Globus pallidus (tissue), 1 donor: ENCODE measurements around the gene LPP.
A peak's percentile ranks its signal among the peaks of the same experiment; 100 is the strongest.

Source experiments
- DNase-seq: peaks from one replicate; pipeline ENCODE4 v3.0.0-alpha.2; 2015; ENCODE audit warnings: low spot score

Gene LPP

DNA sequence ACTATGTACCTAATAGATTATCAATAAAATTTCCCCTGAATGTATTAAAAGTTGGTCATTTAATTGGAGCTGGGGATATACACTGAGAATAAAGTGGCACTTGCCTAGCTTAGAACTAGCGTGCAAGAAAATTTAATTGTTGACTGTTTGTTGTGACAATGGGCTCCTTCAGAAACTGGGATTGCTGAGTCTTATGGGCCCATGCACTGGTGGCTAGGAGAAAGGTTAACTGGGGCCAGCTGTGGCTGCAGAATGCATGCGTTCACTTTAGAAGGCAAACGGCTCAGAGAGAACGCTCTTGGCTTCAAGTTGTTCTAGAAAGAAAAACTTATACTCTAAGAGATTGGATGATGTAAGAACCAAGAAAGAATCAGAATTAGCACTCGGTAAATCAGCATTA, 18.7 kb upstream of the LPP start:
- DNase-seq, result no peak

DNA sequence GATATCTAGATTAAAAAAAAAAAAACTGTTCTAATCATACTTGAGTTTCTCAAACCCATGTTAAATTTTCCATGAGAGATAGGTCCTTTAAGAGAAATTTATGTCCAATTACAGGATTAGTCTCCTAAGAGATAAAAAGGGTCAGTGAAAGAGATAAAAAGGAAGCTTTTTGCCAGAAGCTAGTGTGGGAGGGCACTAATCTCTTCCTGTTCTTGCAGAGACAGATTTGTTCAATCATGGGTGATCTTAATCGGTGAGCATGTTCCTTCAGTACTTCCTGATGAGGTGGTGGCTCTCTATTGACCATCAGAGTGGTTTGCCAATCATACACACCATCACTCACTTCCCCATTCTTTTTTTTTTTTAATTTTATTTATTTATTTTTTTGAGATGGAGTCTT, 16.9 kb upstream of the LPP start:
- no peak for DNase-seq

DNA sequence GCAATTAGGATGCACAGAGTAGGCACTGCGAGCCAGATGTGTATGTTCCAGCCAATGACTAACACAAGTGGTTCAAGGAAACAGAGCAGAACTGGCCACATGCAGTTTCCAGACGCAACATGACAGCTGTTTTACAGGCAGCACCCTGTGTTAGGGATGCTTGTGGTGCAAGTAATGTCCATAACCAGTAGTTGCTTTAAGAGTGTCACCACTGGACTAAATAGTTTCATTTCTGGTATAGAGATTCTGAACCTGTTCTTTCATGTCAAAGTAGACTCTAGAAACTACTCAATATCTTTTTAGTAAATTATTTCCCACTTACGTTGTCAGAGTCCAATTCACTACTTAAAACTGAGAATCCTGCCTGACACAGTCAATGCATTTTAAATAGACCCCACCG, 14.5 kb upstream of the LPP start:
- DNase-seq, result no peak

DNA sequence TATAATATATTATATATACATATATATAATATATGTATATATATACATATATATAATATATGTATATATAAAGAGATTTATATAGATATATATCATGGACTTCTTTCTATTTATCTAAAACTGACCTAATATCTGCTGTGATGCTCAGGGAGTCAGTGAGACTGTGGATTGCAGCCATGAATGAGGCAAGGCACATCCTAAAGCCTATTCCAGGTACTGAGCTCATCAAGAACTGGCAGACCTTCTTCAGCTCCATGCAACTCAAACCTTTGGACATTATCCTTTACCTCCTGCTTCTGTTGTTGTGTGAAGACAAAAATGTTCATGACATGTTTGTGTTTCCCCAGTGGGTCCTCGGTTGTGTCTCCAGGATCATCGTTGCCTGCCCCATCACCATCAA, 7.7 kb upstream of the LPP start:
- no peak for DNase-seq

DNA sequence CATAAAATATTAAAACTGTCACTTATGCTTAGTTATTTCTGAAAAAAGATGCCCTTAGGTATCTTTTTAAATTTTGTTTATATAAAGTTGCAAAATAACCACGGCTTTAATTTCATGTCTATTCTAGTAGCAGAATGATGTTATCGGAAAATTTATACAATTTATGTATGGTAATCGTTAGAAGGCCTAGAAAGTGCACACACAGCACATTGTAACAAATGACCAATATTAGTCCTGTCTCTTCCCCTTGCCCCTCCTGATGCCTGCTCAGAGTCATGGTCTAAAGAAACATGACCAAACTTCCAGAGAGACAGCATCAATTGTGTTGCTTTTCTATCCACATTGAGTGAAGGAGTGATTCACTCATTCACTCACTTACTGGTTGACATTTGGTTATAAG, 6.2 kb upstream of the LPP start:
- no peak for DNase-seq

DNA sequence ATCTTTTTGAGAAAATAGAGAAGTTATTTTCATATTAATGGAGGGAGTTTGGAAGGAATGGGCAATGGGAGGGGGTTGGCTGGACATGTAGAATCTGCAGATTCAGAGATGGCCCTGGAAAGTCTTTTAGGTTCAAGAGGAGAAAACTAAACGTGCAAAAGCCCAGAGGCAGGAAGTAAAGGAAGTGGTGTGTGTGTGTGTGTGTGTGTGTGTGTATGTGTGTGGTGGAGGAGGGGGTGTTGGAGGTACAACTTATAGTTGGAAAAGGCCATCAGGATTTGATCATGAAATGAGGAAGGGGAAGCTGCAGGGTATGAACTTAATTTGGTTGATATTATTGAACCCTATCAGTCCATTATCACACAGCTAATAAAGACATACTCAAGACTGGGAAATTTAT, 5.6 kb upstream of the LPP start:
- no peak for DNase-seq

DNA sequence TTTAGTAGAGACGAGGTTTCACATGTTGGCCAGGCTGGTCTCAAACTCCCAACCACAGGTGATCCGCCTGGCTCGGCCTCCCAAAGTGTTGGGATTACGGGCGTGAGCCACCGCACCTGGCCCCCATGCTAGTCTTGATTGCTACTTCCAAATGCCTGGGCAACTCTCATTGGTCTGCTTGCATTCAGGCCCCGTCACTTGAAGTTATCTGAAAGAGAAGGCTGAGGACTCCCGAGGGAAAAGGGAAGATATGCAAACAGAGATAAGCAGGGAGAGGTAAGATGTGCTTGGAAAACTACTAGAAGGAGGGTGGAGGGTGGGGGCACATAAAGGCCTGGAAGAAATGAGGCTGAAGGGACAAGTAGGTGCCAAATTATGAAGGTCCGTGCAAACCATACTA, 4.4 kb upstream of the LPP start:
- no peak for DNase-seq

DNA sequence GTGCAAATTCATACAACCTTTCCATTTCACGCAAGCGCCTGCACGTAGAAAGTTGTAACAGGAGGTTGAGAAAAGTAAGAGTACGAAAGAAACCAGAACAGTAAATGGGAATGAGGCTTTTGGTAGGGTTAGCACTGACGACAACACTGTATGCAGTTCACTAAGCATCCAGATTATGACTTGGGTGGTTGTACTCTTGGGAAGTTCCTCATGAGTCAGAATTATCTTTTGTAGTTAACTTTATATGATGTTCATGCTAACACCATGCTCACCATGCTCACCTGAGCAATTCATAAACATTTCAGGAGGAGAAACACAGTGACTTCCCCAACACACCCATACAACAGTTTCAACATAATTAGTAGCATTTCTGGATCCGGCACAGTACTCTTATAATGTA, 3.0 kb upstream of the LPP start:
- DNase-seq, result no peak

DNA sequence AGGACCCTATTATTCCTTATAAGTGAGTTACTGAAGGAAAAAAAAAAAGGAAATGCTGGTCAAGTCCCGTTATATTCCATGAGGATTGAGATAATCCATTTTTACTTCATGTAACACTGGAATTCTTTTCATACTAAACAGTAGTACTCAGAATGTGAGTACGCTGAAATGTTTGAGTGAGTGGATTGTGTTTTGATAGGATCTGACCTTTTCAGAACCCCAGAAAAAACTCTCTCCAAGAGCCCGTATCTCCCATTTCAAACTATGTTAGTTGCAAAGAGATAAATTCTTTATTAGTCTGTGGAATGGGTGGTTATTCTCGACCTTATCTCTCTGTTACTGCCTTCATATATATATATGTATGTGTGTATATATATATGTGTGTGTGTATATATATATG, 2.5 kb upstream of the LPP start:
- DNase-seq, result no peak

DNA sequence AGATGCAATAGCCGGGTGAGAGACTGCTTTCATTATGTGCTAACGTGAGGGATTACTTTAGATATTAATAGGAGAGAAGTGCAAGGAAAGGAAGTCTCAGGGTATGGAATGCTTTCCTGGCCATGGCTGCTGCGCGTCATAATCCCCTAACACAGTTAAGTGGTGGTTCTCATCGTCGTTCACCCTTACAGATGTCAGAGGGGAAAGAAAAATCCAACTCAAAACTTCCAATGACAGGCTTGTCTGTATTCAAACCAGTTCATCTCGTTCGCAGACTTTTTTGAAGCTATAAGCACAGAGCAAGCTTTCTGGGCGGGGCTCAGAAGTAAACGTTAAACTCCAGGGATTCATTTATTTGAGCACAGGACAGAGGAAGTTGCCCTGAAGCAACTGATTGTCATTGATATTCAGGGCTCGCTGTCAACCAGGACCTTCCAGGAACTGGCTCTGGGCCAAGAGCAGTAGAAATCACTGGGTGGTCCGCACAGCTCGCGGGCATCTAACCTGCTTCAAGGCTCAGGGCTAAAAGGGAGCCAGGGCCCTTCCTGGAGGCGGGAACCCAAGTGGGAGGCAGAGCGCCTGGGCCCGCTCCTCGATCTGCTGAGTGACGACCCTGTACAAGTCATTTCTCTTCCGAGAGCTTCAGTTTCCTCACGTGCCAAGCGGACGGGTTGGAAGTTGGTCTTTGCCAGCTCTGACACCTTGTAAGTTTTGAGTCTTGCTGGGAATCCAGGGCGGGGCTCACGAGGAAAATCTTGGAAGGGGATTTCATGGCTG, 1.1 kb upstream of the LPP start:
- DNase-seq, result no peak

DNA sequence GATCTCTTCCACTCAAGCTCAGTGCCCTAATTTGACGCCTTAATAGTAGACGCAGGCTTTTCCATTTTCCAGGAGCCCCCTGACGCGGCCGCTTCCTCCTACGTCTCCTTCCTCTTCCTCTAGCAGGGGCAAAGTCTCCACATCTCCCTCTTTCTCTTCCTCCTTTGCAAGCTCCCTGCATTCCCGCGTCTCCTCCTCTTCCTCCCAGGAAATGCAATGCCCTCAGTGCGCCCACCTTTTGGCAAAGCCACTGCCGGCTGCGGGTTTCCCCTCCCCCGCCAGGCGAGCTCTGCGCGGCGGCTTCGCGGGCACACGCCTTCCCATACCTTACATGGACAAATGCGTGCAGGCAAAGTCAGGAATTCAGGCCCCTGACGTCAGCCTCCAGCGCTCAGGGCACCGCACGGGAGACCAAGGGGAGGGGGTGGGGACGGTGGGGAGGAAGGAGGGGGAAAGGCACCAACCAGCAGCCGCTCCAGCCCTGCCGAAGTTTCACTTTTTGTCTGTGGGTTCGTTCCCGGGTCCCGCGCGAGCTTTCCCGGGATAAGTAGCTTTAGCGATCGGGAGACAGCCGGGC, 432 bp upstream of the LPP start:
- DNase-seq, result peak; percentile 58

DNA sequence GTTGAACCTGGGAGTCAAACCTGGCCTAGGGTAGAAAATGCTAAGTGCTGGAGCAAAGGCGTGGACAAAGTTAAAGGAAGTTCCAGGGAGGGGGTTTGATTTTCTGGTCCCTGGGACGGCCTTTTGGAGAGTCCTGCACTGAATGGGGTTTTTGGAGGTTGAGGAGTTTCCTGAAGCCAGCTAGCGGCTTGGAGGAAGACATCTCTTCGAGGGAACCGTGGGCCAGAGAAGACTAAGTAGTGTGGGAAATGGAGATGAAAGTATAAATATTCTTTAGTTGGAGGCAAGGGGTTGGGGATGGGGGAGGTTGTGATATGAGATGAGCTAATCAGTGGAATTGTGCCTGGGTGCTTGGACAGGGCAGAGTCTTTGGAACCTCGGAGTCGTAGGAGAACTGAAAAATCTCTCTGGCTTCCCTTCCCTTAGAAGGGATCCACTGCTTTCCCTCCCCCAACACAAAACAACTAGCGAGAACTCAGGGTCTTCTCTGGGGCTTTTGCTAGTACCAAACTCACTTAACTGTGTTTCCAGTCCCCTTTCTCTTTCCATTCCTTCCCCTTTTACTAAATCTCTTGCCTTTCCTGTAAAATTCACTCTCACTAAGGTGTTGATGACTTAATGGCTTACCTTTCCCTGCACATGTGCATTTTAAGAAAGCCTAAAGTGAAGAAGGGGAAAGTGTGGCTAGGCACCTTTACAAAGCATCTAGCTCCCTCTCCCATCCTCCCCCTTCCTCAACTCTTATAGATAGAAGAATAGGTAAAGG, 1.0 kb downstream of the LPP start:
- DNase-seq, result peak; percentile 17

DNA sequence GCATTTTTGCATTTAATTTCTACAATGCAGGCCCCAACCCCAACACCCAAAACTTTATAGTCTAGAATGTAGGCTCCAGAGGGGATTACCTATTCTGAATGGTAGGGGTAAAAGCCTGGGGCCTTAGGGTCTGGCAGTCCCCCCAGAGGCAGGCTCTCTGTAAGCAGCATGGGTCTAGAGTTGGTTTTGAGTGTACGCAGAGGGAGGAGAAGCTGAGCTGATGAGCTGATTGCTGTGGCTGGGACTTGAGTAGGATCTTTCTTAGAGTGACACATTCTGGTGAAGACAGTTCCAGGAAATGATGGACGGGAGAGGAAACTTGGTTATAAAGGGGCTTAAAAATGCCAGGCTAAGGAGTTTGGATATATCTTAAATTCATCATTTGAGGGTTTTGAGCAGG, 2.1 kb downstream of the LPP start:
- no peak for DNase-seq

DNA sequence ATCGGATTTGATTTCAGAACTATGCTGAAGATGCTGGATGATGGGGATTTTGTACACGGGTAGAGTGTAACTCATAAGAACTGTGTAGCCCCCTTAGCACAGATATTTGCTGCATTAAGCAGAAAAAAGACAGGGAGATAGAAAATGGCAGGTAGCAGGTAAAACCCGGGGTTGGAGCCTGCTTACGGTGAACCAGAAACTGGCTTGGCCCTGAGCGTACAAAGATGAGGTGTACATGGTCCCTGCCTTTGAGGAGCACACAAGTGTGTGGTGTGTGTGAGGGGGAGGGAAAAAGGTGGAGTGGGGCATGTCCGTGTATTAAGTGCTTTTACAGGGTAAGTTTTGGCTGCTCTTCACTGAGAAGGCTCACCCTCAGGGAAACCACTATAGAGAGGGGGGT, 3.5 kb downstream of the LPP start:
- DNase-seq, result no peak

DNA sequence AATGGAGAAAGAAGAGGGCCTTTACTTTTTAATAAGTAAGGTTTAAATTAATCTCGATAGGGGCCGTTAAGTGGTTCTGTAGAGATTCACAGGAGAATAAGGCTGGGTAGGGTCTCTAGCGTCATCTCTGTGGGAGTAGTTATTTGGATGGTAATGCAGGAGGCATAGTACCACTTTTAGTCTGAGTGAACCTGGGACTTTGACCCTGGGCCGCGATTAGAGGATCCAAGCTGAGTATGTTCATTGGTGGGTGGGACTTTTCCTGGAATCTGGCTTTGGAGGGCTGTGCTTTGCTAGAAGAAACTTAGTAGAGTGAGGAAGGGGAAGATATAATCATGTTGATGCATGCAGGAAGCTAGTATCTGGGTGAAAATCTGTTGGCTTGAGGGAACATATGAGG, 4.0 kb downstream of the LPP start:
- no peak for DNase-seq

DNA sequence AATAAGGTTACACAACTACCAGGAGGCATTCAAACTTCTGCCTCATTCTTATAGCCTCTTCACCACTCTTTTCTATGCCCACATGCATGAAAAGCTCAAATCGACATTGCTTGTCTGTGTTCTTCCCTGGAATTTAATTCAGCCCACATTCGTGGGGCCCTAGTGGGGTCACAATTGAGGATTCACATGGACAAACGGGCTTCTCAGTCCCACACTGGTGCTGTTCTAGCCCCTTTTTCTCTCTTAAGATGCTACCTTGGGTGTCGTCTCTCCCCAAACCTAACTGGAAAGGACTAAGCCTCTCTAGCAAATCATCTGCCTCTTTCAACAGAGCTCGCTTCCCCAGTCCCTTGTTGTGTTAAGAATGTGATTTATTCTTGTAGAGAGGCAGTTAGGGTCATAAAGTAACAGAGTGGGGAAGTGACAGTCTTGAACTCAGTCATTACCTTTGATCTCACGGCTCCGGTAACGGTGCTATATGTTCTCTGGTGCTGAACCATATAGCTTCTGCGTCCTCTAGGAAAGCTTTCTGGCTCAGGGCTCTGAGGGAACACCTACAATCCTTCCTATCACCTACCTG, 4.9 kb downstream of the LPP start:
- DNase-seq, result no peak

DNA sequence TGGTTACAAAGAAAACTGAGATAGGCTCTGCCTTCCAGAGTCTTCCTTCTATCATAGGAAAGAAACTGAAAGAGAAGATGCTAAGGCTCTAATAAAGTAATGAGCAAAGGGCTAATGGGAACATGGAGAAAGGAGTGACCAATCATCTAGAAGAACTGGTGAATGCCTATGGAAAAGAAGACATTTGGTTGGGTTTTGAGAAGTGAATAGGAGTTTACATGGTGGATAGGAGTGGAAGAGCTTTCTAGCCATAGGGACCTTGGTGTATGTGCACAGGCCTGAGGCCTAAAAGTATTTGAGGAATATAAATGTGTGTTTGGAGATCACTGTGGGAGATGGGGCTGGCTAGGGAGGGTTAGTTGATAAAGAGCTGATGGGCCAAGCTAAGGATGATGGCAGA, 6.8 kb downstream of the LPP start:
- no peak for DNase-seq

DNA sequence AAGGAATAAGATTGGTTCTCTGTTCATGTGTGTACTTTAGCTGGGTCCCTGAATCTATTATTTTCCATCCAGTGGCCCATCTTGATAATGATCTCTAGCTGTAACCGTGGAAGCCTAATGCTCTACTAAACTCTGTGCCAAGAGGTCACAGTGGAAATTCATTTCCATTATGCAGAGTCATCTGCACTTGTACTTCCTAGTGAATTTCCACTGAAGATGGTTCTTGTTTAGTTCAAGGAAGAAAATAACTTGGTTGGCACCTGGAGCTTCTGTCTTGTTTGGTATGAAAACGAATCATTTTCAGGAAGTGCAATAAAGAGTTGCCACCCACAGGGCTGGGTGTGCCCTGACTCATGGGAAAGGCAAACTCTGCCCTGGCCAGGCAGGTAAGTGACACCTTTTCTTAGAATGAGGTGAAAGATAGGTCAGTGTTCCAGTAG, 10.3 kb downstream of the LPP start:
- DNase-seq, result no peak

DNA sequence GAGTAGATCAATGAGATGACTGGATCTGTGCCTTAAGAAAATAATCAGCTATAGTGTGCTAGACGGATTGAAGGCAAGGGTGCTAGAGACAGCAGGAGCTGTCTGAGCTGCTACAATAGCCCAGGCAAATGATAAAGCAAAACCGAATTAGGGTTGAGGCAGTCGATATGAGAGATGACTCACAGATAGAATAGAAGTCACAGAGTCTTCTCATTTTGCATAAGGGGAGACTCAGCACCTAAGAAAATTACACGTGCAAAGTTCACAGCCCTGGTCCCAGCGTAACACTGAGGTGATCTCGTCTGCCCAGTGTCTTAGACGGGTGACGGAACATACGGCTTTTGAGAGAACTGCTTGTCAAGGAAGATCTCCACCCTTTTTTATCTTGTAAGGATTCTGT, 11.6 kb downstream of the LPP start:
- no peak for DNase-seq

DNA sequence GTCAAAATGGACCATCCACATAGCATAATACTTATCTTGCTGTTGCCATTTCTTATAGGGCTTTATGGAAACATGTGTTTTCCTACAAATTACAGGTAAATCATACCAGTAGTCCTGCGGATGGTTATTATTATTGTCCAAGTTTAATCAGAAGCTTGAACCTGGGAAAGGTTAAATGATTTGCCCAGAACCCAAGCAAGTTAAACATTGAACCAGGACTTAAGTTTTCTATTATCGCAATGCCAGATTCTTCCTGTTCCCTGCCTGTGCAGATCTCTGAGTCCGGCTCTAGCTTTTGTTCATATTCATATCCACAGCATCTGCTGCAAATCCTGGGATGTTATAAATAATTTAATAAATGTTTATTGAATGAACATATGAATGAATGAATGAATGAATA, 12.5 kb downstream of the LPP start:
- DNase-seq, result no peak

DNA sequence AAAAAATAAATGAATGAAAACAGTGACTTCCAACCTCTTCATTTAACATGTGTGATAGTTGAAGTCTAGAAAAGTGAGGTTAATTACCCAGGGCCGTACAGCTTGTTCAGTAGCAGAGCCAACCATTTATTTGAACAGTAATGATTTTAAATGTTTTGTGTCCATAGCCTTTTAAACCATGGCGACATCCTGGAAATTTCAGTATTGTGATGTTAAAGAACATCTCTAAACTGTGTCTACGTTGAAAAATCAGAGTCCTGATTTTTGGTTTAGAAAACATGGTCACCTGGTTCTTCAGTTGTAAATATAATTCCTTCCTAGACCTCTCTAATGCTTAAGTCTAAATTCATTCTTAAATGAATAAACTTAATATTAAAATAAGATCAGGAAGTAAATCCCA, 14.2 kb downstream of the LPP start:
- no peak for DNase-seq

DNA sequence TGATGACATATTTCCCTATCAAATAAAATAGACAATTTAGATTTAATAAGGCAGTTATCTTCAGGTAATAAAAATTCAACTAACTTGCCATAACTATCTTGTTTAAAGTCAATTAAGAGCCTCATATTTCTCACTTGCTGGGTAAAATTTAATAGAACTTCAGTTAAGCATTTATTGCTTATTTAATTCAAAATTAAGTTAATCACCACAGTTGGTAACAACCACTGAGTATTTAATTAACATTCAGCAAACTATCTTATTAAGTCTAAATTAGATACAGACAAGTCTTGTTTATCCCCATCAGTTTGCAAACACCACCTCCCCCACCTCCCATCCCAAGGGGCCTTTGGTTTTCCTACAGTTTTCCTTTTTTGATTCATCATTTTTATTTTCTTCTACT, 14.7 kb downstream of the LPP start:
- no peak for DNase-seq

DNA sequence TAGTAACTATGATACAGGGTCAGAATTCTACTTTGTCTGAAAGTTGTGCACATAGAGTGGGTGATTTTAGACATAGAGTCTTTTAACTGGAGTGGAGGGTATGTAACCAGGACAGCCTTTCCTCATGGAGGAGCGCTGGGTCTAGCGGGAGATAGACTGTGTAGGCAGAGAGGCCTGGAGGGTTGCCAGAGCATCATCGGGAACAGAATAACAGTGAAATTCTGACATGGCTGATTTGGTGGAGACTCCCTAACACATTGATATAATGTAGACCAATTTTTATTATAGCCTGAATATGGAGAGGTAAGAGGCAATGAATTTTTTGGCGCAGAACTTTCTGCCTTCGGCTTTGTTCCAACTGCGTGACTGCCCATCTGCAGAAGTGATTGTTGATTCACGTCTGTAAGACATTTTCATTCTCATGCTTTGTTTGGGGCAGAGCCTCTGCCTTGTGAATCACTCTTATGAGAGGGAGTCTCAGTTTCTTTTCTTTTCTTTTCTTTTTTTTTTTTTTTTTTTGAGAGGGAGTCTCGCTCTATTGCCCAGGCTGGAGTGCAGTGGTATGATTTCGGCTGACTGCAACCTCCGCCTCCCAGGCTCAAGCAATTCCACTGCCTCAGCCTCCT, 16.0 kb downstream of the LPP start:
- DNase-seq, result peak; percentile 43
